GM12892 (cell line): ENCODE results near the gene CARM1.
"Not testable (repeated sequence)": the region's sequence is repeated elsewhere in the genome, so short reads cannot be mapped to it uniquely, and the experiment has no call there.

Experiments used
- DNase-seq: peaks from one replicate; pipeline ENCODE4 v3.0.0; 2011; ENCODE audit not compliant: insufficient read length
- FAIRE-seq: peaks from 2 replicates; lab custom pipeline; 2011; peaks lifted over from hg19 to GRCh38; lab: Jason Lieb, UNC
- POLR2A ChIP-seq: IDR thresholded peaks from 2 replicates; pipeline ENCODE4 v1.6.1; 2011; ENCODE audit warnings: low read depth, low read length, control low read depth
- POLR2AphosphoS5 ChIP-seq: IDR thresholded peaks from 2 replicates; pipeline ENCODE4 v1.6.1; 2011; ENCODE audit warnings: low read depth, low read length, control low read depth
- TAF1 ChIP-seq: IDR thresholded peaks from 2 replicates; pipeline ENCODE4 v1.6.1; 2011; ENCODE audit warnings: low read depth, mild to moderate bottlenecking, control low read depth, low read length, borderline replicate concordance

Gene CARM1

DNA sequence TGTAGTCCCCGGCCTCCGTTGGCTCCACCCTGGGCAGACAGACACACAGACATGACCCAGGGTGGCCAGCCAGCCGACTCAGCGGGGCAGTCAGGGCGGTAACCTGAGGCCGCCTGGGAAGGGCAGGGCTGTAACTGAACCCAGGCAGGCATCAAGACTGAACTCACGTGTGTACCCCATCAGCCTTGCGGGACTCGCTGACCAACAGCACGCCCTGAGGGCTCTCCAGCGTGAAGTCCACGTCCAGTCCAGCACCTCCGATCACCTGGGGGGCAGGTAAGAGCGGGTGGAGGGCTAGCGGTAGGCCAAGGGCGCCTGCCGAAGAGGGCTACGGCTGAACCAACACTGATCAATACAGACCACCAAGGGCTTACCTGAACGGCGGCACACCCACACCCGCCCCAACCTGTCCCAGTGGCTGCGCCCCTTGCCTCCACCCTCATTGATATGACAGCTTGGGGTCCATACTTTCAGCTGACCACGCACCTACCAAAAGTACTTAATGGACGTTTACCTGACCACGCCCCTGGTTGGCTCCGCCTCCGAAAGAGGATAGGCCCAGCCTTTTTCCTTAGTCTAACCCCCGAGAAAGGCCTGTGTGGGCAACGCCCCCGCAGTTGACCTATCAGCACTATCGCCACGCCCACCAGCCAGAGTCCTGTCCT, 36.1 kb upstream of the CARM1 start:
- TF ChIP-seq POLR2AphosphoS5 (no peak; the same call in 1 of the 2 replicates), TAF1 (no peak)
- FAIRE-seq (peak; percentile 95), DNase-seq (peak; percentile 98)

DNA sequence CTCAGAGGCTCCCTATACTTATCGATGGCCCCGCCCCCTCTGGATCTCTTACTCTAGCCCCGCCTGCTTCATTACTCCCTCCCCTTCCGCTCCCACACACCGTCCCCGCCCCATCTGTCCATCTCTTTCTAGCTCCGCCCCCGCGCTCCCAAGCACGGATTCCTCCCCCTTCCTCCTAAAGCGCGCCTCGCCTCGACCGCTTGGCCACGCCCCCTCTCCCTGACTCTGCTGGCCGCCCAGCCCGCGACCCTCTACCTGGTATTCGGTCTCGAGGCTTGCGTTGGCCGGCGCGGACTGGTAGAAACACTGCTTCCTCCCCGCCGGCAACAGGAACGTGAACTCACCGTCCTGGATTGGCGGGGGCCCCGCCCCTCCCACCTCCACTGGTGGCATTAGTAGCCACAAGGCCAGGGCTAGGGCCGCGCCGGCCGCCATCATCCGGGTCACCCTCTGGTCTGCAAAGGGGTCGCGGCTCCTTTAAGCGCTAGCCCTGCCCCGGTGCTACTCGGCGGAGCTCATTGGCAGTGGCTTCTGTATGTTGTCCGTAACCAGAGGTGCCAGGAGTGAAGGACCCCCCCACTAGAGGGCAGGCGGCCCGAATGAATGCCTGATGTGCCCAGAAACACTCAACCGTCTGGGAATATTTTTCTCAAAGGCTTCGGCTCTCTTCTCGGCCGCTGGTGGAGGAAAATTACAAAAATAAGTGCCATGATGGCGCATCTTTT, 35.4 kb upstream of the CARM1 start, which contains the start of gene TMED1:
Gene TMED1 (minus strand): TSS at position 459 of the 725 bp plus-strand sequence. CDS start 21 bp downstream, at position 438.
- FAIRE-seq (peak; percentile 90), DNase-seq (peak; percentile 96)
- peak; percentile 18; the same call in 1 of the 2 replicates for TF ChIP-seq POLR2AphosphoS5
- peak; percentile 67; the same call in 1 of the 2 replicates for TF ChIP-seq POLR2A
- peak; percentile 68; the same call in 1 of the 2 replicates for TF ChIP-seq TAF1

DNA sequence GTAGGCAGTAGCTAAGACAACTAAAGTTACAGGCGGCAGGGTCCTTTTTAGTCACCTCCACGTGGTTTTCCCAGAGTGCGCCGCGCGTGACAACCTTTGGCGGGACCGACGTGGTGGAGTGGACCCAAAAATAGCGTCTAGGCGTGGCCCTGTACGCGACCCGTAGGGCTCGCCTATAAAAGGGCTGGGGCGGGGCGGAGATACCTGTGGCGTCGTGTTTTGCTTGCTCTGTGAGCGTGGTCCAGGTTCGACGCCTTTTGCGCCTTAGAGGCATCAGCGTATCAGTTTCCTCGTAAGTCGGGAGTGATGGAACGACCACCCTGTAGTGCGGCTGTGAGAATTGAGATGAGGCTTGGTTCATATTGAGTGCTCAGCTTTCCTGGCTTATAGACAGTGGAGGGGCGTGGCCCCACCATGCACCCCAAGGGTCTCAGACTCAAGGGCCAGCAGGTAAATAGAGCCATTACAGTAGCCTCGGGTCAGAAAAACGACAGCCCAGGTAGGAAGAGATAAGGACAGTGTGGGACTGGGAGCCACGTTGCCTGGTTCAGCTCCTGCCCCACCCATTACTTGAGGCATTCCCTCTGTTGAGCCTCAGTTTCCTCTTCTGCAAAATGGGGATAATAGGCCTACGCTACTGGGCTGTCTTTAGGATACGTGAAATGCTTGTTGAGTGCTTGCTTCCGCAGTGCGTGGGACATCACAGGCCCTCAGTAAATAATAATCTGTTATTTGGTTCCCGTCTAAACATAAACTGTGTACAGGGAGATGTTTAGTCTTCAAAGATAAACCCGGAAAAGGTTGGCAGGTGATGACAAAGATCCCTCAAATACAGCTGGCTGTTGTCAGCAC, 34.6 kb upstream of the CARM1 start:
- TF ChIP-seq POLR2AphosphoS5 (no peak), POLR2A (no peak), TAF1 (no peak)
- FAIRE-seq (no peak), DNase-seq (peak; percentile 78)

DNA sequence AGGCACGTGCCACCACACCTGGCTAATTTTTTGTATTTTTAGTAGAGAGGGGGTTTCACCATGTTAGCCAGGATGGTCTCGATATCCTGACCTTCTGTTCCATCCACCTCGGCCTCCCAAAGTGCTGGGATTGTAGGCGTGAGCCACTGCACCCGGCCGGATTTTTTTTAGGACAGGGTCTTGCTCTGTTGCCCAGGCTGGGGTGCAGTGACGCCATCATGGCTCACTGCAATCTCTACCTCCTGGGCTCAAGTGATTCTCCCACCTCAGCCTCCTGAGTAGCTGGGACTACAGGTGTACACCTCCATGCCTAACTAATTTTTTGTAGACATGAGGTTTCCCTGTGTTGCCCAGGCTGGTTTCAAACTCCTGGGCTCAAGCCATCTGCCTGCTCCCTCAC, 33.7 kb upstream of the CARM1 start:
- not testable (repeated sequence) for FAIRE-seq, DNase-seq

DNA sequence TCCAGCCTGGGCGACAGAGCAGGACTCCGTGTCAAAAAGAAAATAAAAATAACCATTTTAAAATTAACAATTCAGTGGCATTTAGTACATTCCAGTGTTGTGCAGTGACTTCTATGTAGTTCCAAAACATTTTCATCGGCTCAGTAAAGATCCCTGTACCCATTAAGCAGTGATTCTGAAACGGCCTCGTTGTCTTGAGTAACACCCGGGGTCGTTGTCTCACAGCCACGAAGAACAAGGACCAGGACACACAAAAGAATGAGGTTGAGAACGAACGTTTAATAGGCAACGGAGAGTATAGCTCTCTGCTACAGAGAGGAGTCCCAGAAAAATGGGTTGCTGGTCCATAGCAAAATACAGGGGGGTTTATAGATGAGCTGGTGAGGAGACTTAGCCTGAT, 33.0 kb upstream of the CARM1 start:
- no peak for TF ChIP-seq POLR2AphosphoS5
- TF ChIP-seq TAF1: no peak
- no peak for TF ChIP-seq POLR2A
- DNase-seq: no peak
- FAIRE-seq: no peak

DNA sequence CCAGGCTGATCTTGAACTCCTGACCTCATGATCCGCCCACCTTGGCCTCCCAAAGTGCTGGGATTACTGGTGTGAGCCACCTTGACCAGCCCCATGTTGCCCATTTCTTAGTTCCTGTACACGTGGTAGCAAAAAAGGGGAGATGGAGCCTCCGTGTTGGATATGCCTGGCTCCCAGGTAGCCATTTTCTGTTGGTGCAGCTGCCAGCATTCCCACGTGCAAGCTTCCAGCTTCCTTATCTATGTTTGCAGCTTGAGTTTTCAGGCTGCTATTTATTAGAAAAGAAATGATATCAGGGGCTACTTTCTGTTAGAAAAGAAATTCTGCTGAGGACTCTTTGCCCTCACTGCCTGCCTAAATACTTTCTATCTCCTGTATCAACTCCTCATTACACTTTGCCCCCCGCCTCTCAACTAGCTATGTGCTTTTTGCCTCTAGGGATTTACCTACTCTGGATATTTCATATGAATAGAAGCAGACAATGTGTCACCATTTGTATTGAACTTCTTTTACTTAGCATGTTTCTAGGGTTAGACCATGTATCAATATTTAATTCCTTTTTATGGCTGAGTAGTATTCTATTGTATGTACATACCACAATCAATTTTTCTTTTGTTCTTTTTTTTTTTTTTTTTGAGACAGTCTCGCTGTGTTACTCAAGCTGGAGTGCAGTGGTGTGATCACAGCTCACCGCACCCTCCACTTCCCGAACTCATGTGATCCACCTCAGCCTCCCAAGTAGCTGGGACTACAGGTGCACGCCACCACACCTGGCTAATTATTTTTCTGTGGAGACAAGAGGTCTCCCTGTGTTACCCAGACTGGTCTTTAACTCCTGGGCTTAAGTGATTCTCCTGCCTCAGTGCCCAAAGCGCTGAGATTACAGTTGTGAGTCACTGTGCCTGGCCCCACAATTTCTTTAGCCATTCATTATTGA, 32.0 kb upstream of the CARM1 start:
- no peak for FAIRE-seq
- DNase-seq: no peak

DNA sequence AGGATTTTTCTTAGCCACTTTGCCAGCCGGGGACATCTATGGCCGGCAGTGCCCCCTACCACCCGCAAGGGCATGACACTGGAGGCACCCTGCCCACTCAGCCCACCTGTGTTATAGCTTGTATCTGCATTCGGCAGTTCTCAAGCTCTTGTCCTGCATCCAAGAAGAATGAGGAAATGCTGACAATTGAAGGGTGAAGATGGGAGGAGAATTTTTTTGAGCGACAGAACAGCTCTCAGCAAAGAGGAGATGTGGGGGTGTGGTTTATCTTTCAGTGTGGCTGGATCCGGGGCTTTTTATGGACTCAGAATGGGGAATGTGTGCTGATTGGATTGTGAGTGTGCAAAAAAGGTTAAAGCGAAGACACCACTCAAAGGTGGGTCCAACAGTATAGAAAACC, 28.6 kb upstream of the CARM1 start:
- FAIRE-seq (no peak), DNase-seq (no peak)
- TF ChIP-seq POLR2AphosphoS5 (no peak), POLR2A (no peak), TAF1 (no peak)

More for the DNA sequence above, 32.0 kb upstream of the CARM1 start:
- TF ChIP-seq POLR2AphosphoS5: no peak
- no peak for TF ChIP-seq TAF1
- TF ChIP-seq POLR2A: no peak

DNA sequence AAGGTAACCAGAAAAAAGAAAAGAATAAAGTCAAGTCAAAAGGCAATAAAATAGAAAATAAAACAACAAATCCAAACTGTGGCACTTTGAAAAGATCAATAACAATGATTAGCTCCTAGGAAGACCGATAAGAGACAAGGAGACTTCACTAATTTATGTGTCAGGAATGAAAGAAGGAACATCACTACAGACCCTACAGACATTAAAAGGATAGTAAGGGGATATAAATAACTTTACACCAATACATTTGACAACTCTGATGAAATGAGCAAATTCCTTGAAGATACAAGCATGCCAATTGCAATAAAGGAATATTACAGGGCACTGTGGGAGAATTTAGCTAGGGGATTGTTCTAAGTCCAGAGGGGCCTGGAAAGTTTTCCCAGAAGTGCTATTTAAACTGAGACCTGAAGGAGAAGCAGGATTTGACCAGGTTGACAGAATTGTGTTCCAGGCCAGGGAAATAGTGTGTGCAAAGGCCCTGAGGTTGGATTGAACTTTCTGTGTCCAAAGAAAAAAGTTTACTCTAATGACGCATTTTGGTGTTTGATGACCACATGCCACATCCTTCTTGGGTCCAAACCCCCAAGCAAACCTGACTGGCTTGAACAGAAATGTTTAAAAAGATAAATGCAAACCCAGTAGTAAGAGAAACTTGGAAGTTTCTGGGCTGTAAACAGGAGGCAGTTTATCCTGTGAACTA, 24.7 kb upstream of the CARM1 start:
- DNase-seq (no peak), FAIRE-seq (no peak)
- TF ChIP-seq POLR2AphosphoS5 (no peak), POLR2A (no peak), TAF1 (no peak)

DNA sequence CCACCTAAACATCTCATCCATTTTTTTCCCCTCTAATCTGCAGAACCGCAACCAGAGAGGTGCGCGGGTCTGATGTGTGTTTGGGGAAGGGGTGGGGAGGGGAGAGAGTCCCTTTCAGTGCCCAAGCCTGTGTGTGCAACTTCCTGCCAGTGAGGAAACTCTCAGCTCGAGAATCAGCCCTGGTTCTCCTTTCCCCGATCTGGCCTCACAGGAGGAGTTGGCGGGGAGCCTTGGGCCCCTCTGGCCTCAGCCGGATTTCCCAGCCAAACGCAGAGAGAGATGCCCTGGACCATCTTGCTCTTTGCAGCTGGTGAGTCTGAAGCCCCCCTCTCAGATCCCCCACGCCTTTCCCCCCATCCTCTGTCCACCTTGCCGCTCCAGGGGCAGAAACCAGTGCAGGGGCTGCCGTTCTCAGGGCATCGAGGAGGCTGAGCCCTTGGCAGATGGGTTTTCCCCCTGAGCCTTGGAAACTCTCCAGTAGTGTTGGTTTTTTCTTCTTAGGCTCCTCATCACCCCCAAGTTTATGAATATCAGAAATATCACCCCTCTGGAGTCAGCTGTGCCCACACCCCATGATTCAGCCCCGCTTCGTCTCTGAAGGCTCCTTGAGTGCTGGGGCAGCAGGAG, 23.0 kb upstream of the CARM1 start, which contains the start of gene C19orf38:
Gene C19orf38 (plus strand): TSS at position 186 of the 627 bp plus-strand sequence. CDS start 94 bp downstream, at position 280.
- FAIRE-seq (no peak), DNase-seq (no peak)
- TF ChIP-seq POLR2AphosphoS5 (no peak), TAF1 (no peak), POLR2A (no peak)

DNA sequence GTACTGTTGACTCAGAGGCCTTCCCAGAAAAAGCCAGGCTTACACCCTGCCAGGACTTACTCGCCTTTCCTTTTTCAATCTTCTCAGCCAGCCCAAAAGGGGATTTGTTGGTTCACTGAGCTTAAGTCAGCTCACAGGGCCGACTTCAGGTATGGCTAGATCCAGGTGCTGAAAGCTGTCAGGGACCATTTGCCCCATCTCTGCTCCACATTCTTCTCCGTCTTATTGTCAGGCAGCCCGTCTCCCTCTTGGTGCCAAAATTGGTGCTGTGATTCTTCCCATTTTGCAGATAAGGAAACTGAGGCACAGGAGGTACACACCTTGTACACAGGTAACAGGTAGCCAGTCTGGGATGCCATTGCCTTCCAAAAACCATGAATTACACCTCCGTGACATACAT, 20.7 kb upstream of the CARM1 start:
- DNase-seq: no peak
- TF ChIP-seq POLR2AphosphoS5 (no peak), POLR2A (no peak), TAF1 (no peak)
- no peak for FAIRE-seq
